Heart left ventricle (tissue), 13 donors: ENCODE measurements around the gene NEK4.

Source experiments
- CTCF ChIP-seq, 12 donors: fragments of 200-600 bp; sonication (generic) in 4 of 12; IDR thresholded peaks; one replicate each; pipeline versions ENCODE4 v1.5.0 to v1.8.0; 2018 to 2022; ENCODE audit warnings: antibody characterized with exemption in 12 of 12, mild to moderate bottlenecking in 5 of 12
- POLR2A ChIP-seq, 2 donors: fragments of 450-650 bp; IDR thresholded peaks; one replicate each; pipeline ENCODE4 v1.6.1; 2017; ENCODE audit warnings: antibody characterized with exemption in 2 of 2, mild to moderate bottlenecking in 2 of 2, moderate library complexity in 2 of 2
- donor health status: ischemic (EF 13 %, LVEDD 7.1; RV severe dilation, severe dysfunction).
- donor health status: DM: no; HTN: yes; CAD: no.
- donor health status: DM: no; HTN: no; CAD: no.
- donor health status: ischemic (EF 25% LVEDD 6.9; RV normal size, moderate dysfunction).
- donor health status: ischemic (EF 25% LVEDD 5.7; RV mildly dilated, moderate dysfunction).
- donor health status: ischemic (EF 35%, LVEDD 5.7; RV mildly dilated, moderate dysfunction).
- donor health status: nonischemic (EF 11% LVEDD 7.7; RV severe dilation, severe dysfunction).
- donor health status: DM: yes; HTN: yes; CAD: no.
- donor health status: PGD.
- donor health status: ischemic (EF 29% LVEDD 5.4; RV normal size, mild dysfunction).
- donor health status: nonischemic (EF 23%, LVEDD 6.1; RV moderate dilation, normal function).

- TF ChIP-seq CTCF (IDR thresholded peaks at IDR 0.05) (no peak), POLR2A (IDR thresholded peaks at IDR 0.05) (no peak)
Observed at GRCh38 chr3:52743152-52743551, 27.6 kb downstream of the NEK4 start.
